ENCODE results near the gene PRPSAP2.
A peak's percentile ranks its signal among the peaks of the same experiment; 100 is the strongest.

Gene PRPSAP2

DNA sequence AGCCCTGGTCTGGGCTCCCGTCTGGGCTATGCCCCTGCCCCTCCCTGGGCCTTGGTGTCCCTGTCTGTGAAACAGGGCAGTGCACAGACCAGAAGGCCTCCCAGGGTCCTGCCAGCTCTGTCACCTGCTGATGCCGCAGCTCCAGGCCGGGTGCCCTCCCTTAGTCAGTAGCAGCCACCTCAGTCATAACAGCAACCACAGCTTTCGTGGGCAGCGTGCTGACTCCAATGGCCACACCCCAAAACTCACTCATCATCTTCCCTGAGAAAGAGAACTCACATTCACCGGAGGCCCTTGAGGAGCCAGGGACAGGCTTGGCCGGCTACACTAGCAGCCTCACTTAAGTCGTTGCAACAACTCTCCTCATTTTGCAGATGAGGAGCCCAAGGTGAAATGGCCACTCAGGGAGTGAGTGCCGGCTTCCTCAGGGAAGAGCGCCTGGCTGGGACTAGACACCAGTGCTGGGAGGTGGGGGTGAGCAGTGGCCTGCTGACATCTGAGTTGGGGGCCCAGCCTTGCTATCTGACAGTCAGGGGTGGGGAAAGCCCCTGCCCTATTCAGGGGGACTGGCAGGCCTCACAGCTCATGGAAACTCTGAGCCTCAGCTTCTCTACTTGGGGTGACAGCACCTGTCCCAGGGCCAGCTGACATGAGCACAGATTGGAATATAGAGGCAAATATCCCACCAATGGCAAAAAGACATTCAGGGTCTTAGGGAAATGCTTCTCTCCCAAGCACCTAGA lies 116.6 kb downstream of the PRPSAP2 start:
- Histone ChIP-seq H3K27ac (replicated peaks; ENCODE audit: low read length) (no peak overlapping the region), H3K4ac (ENCODE audit: low read length) (no peak overlapping the region), H3K4me2 (ENCODE audit: insufficient read depth, low read length, poor library complexity, severe bottlenecking) (no peak overlapping the region), H2BK15ac (ENCODE audit: low read length) (no peak overlapping the region), H2BK120ac (ENCODE audit: low read depth, low read length) (no peak overlapping the region), H3K27me3 (ENCODE audit: control insufficient read depth in 3 of 3, insufficient read depth in 3 of 3, low read depth in 1 of 3, low read length in 3 of 3) (no peaks in the 10 kb centered on the region), H3K9ac (ENCODE audit: low read depth, low read length, poor library complexity) (no peak overlapping the region), H3K18ac (ENCODE audit: low read length) (no peak overlapping the region), H3K9me3 (replicated peaks in 1 of 2; ENCODE audit: control insufficient read depth in 2 of 2, insufficient read depth in 1 of 2, low read depth in 1 of 2, low read length in 2 of 2) (no peaks in the 10 kb centered on the region), H3K79me1 (ENCODE audit: low read depth, low read length) (no peaks in the 10 kb centered on the region), H2BK5ac (ENCODE audit: low read length) (no peak overlapping the region), H3K36me3 (replicated peaks in 1 of 2; ENCODE audit: control insufficient read depth in 2 of 2, insufficient read depth in 2 of 2, low read length in 2 of 2) (peaks cover 0 to 33% of the 10 kb centered on the region in 2 donors), H3K4me1 (ENCODE audit: control insufficient read depth in 2 of 2, insufficient read depth in 1 of 2, low read depth in 1 of 2, low read length in 2 of 2) (no peaks in the 10 kb centered on the region), H4K8ac (ENCODE audit: low read depth, low read length) (no peak overlapping the region), H2AK5ac (ENCODE audit: low read depth, low read length) (no peak overlapping the region), H3K23ac (ENCODE audit: low read depth, low read length, poor library complexity) (no peak overlapping the region), H2BK12ac (ENCODE audit: low read length) (no peak overlapping the region), H2AFZ (ENCODE audit: low read length) (no peak overlapping the region), H3K14ac (ENCODE audit: low read length) (no peak overlapping the region), H3K4me3 (ENCODE audit: low read length in 2 of 2) (no peak overlapping the region), H4K91ac (ENCODE audit: low read depth, low read length, poor library complexity) (no peak overlapping the region)
- DNase-seq (ENCODE audit: low spot score) = no peak
- no CpG with 5 or more reads among the region's 10 CpGs for WGBS, 2 donors (ENCODE audit: extremely low coverage in 2 of 2, insufficient read length in 2 of 2, insufficient replicate concordance in 1 of 2)

DNA sequence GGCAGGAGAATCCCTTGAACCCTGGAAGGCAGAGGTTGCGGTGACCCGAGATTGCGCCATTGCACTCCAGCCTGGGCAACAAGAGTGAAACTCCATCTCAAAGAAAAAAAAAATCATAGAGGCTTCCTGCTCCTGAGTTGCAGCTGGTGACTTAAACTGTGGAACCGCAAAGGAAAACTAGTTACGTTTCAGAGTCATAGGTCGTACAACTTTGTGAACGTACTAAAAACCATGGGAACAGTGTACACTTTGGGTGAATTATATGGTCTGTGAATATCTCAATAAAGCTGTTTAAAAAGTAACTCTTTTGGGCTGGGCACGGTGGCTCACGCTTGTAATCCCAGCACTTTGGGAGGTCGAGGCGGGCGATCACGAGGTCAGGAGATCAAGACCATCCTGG lies 117.7 kb downstream of the PRPSAP2 start:
- WGBS, 2 donors (ENCODE audit: extremely low coverage in 2 of 2, insufficient read length in 2 of 2, insufficient replicate concordance in 1 of 2) = no CpG with 5 or more reads among the region's 13 CpGs
- no peak overlapping the region for H3K27ac ChIP-seq (replicated peaks; ENCODE audit: low read length)
- no peak overlapping the region for H3K4me3 ChIP-seq (ENCODE audit: low read length in 2 of 2)
- no peak overlapping the region for H3K23ac ChIP-seq (ENCODE audit: low read depth, low read length, poor library complexity)
- H2AFZ ChIP-seq (ENCODE audit: low read length) = no peak overlapping the region
- H3K9ac ChIP-seq (ENCODE audit: low read depth, low read length, poor library complexity) = no peak overlapping the region
- no peaks in the 10 kb centered on the region for H3K79me1 ChIP-seq (ENCODE audit: low read depth, low read length)
- H2BK12ac ChIP-seq (ENCODE audit: low read length) = no peak overlapping the region
- no peak overlapping the region for H2BK15ac ChIP-seq (ENCODE audit: low read length)
- H3K4ac ChIP-seq (ENCODE audit: low read length) = no peak overlapping the region
- peaks cover 0 to 4% of the 10 kb centered on the region in 2 donors for H3K4me1 ChIP-seq (ENCODE audit: control insufficient read depth in 2 of 2, insufficient read depth in 1 of 2, low read depth in 1 of 2, low read length in 2 of 2)
- no peaks in the 10 kb centered on the region for H3K27me3 ChIP-seq (ENCODE audit: control insufficient read depth in 3 of 3, insufficient read depth in 3 of 3, low read depth in 1 of 3, low read length in 3 of 3)
- no peak overlapping the region for H2BK120ac ChIP-seq (ENCODE audit: low read depth, low read length)
- H3K18ac ChIP-seq (ENCODE audit: low read length) = no peak overlapping the region
- H3K36me3 ChIP-seq (replicated peaks in 1 of 2; ENCODE audit: control insufficient read depth in 2 of 2, insufficient read depth in 2 of 2, low read length in 2 of 2) = peaks cover 0 to 30% of the 10 kb centered on the region in 2 donors
- no peak overlapping the region for H4K8ac ChIP-seq (ENCODE audit: low read depth, low read length)
- no peaks in the 10 kb centered on the region for H3K9me3 ChIP-seq (replicated peaks in 1 of 2; ENCODE audit: control insufficient read depth in 2 of 2, insufficient read depth in 1 of 2, low read depth in 1 of 2, low read length in 2 of 2)
- no peak overlapping the region for H2AK5ac ChIP-seq (ENCODE audit: low read depth, low read length)
- no peak overlapping the region for H3K14ac ChIP-seq (ENCODE audit: low read length)
- H3K4me2 ChIP-seq (ENCODE audit: insufficient read depth, low read length, poor library complexity, severe bottlenecking) = no peak overlapping the region
- no peak overlapping the region for H4K91ac ChIP-seq (ENCODE audit: low read depth, low read length, poor library complexity)
- no peak for DNase-seq (ENCODE audit: low spot score)
- H2BK5ac ChIP-seq (ENCODE audit: low read length) = no peak overlapping the region

DNA sequence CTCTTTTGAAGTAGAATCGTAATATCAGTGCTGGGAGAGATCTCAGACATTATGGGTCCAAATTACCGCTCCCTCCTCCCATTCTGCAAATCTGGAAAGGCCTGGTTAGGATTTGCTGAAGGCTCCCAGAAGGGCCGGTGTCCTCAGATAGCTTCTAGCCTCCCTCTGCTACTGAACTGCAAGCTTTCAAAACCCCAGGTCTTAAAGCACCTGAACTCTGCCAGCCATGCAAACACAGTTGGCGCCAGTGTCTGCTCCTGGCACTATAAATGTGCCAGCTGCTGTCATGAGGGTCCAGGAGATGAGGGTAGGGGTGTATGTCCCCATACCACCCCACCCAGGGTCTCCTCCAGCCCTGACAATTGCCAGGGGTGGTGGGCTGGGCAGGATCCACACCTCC lies 118.3 kb downstream of the PRPSAP2 start:
- Histone ChIP-seq H3K79me1 (ENCODE audit: low read depth, low read length) (no peaks in the 10 kb centered on the region), H3K4me1 (ENCODE audit: control insufficient read depth in 2 of 2, insufficient read depth in 1 of 2, low read depth in 1 of 2, low read length in 2 of 2) (peaks cover 3 to 9% of the 10 kb centered on the region in 2 donors), H4K91ac (ENCODE audit: low read depth, low read length, poor library complexity) (no peak overlapping the region), H3K14ac (ENCODE audit: low read length) (no peak overlapping the region), H3K4me2 (ENCODE audit: insufficient read depth, low read length, poor library complexity, severe bottlenecking) (no peak overlapping the region), H3K9me3 (replicated peaks in 1 of 2; ENCODE audit: control insufficient read depth in 2 of 2, insufficient read depth in 1 of 2, low read depth in 1 of 2, low read length in 2 of 2) (no peaks in the 10 kb centered on the region), H2BK15ac (ENCODE audit: low read length) (no peak overlapping the region), H3K18ac (ENCODE audit: low read length) (no peak overlapping the region), H3K9ac (ENCODE audit: low read depth, low read length, poor library complexity) (no peak overlapping the region), H3K27me3 (ENCODE audit: control insufficient read depth in 3 of 3, insufficient read depth in 3 of 3, low read depth in 1 of 3, low read length in 3 of 3) (no peaks in the 10 kb centered on the region), H3K4ac (ENCODE audit: low read length) (no peak overlapping the region), H2BK5ac (ENCODE audit: low read length) (no peak overlapping the region), H2AK5ac (ENCODE audit: low read depth, low read length) (no peak overlapping the region), H2BK120ac (ENCODE audit: low read depth, low read length) (no peak overlapping the region), H3K36me3 (replicated peaks in 1 of 2; ENCODE audit: control insufficient read depth in 2 of 2, insufficient read depth in 2 of 2, low read length in 2 of 2) (peaks cover 0 to 25% of the 10 kb centered on the region in 2 donors), H4K8ac (ENCODE audit: low read depth, low read length) (no peak overlapping the region), H3K27ac (replicated peaks; ENCODE audit: low read length) (no peak overlapping the region), H3K23ac (ENCODE audit: low read depth, low read length, poor library complexity) (no peak overlapping the region), H2BK12ac (ENCODE audit: low read length) (no peak overlapping the region), H2AFZ (ENCODE audit: low read length) (no peak overlapping the region), H3K4me3 (ENCODE audit: low read length in 2 of 2) (no peak overlapping the region)
- DNase-seq (ENCODE audit: low spot score) = no peak
- WGBS, 2 donors (ENCODE audit: extremely low coverage in 2 of 2, insufficient read length in 2 of 2, insufficient replicate concordance in 1 of 2) = no CpG with 5 or more reads among the region's 4 CpGs

DNA sequence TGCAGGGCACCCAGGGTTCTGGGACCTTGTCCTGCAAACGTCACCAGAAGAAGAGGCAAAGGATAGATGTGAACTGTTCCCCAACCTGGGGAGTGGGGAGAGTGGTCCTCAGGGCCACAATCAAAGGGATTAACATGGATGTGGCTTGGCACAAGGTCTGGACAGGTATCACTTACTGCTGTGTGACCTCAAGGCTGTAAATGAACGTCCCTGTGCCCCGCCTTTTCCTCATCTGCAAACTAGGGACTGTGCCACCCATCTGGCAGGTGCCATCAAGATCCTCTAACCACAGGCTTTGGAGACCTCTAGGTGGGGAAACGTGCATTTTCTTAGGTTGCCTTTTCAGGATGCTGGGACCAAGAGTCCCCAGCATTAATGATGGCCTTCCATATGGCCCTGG lies 119.1 kb downstream of the PRPSAP2 start:
- Histone ChIP-seq H2AFZ (ENCODE audit: low read length) (no peak overlapping the region), H3K9me3 (replicated peaks in 1 of 2; ENCODE audit: control insufficient read depth in 2 of 2, insufficient read depth in 1 of 2, low read depth in 1 of 2, low read length in 2 of 2) (no peaks in the 10 kb centered on the region), H3K14ac (ENCODE audit: low read length) (no peak overlapping the region), H3K23ac (ENCODE audit: low read depth, low read length, poor library complexity) (no peak overlapping the region), H3K4me2 (ENCODE audit: insufficient read depth, low read length, poor library complexity, severe bottlenecking) (no peak overlapping the region), H4K8ac (ENCODE audit: low read depth, low read length) (no peak overlapping the region), H3K4me1 (ENCODE audit: control insufficient read depth in 2 of 2, insufficient read depth in 1 of 2, low read depth in 1 of 2, low read length in 2 of 2) (peaks cover 10 to 17% of the 10 kb centered on the region in 2 donors), H4K91ac (ENCODE audit: low read depth, low read length, poor library complexity) (no peak overlapping the region), H3K79me1 (ENCODE audit: low read depth, low read length) (no peaks in the 10 kb centered on the region), H3K9ac (ENCODE audit: low read depth, low read length, poor library complexity) (no peak overlapping the region), H3K4me3 (ENCODE audit: low read length in 2 of 2) (no peak overlapping the region), H2BK12ac (ENCODE audit: low read length) (no peak overlapping the region), H2AK5ac (ENCODE audit: low read depth, low read length) (no peak overlapping the region), H2BK15ac (ENCODE audit: low read length) (no peak overlapping the region), H3K18ac (ENCODE audit: low read length) (peak overlapping the region; percentile 5), H2BK5ac (ENCODE audit: low read length) (no peak overlapping the region), H3K27me3 (ENCODE audit: control insufficient read depth in 3 of 3, insufficient read depth in 3 of 3, low read depth in 1 of 3, low read length in 3 of 3) (no peaks in the 10 kb centered on the region), H3K4ac (ENCODE audit: low read length) (no peak overlapping the region), H2BK120ac (ENCODE audit: low read depth, low read length) (no peak overlapping the region), H3K27ac (replicated peaks; ENCODE audit: low read length) (no peak overlapping the region), H3K36me3 (replicated peaks in 1 of 2; ENCODE audit: control insufficient read depth in 2 of 2, insufficient read depth in 2 of 2, low read length in 2 of 2) (peaks cover 0 to 23% of the 10 kb centered on the region in 2 donors)
- WGBS, 2 donors (ENCODE audit: extremely low coverage in 2 of 2, insufficient read length in 2 of 2, insufficient replicate concordance in 1 of 2) = no CpG with 5 or more reads among the region's 4 CpGs
- DNase-seq (ENCODE audit: low spot score) = no peak

Measured in neuronal stem cell (in vitro differentiated cells).